GM12878 (cell line): Measurements from ENCODE around the gene ERC2. TPM values are rescaled to one million over a fixed set of nuclear protein-coding genes. Genes with fewer than 3 reads are reported as not detected.

Experiments used
- ATAC-seq: fragments of 200-7000 bp; cut with Tn5 transposase; 3 replicates; pipeline ENCODE4 v1.9.1; 2020; ENCODE audit warnings: mild to moderate bottlenecking, moderate library complexity
- BruUV-seq: library from RNA; stranded (reverse); fragments of 400-500 nt; replicated peaks from 2 replicates; lab custom pipeline; 2021; lab: Mats Ljungman, UMichigan
- CTCF ChIA-PET: fragments of 300-600 bp; sonication (Branson Sonifier 250); formaldehyde crosslinking; extraction: SDS; loops from one replicate; lab custom pipeline; 2021; ENCODE audit warnings: inconsistent platforms; lab: Yijun Ruan, JAX
- POLR2A ChIA-PET: fragments of 350-600 bp; formaldehyde crosslinking; extraction: SDS; loops from one replicate; lab custom pipeline; 2021; ENCODE audit warnings: inconsistent platforms; lab: Charles Lee
- RAD21 ChIA-PET: fragments of 300-600 bp; sonication (Branson Sonifier 250); formaldehyde crosslinking; loops from one replicate; lab custom pipeline; 2023; ENCODE audit warnings: antibody characterized with exemption; ENCODE audit not compliant: unreplicated experiment; lab: Charles Lee
- SMC1A ChIA-PET: fragments of 300-600 bp; sonication (Branson Sonifier 250); formaldehyde crosslinking; loops from one replicate; lab custom pipeline; 2023; ENCODE audit not compliant: unreplicated experiment, uncharacterized antibody; lab: Charles Lee
- DNase-seq: peaks from one replicate; pipeline ENCODE4 v3.0.0-alpha.2; 2011; ENCODE audit warnings: low read depth, low spot score
- FAIRE-seq: peaks from 3 replicates; lab custom pipeline; 2011; peaks lifted over from hg19 to GRCh38; lab: Jason Lieb, UNC
- H2AFZ ChIP-seq: 2 replicates; pipeline ENCODE4 v1.6.0; 2011; ENCODE audit warnings: low read depth, low read length, control low read depth; ENCODE audit not compliant: control insufficient read depth
- H3K27ac ChIP-seq: 2 replicates; pipeline ENCODE4 v1.5.1; 2011; ENCODE audit warnings: control low read depth; ENCODE audit not compliant: control insufficient read depth, insufficient read depth
- H3K27me3 ChIP-seq, 2 experiments: replicated peaks in 1 of 2; 2 replicates each; pipeline versions ENCODE4 v1.6.0 to v1.6.1; 2011; ENCODE audit warnings: low read length in 1 of 2; ENCODE audit not compliant: control insufficient read depth in 2 of 2, insufficient read depth in 2 of 2
- H3K36me3 ChIP-seq, 2 experiments: 2 replicates each; pipeline ENCODE4 v1.5.1; 2011; ENCODE audit warnings: low read length in 1 of 2; ENCODE audit not compliant: control insufficient read depth in 2 of 2, insufficient read depth in 2 of 2
- H3K4me1 ChIP-seq: 2 replicates; pipeline ENCODE4 v1.6.1; 2011; ENCODE audit warnings: mild to moderate bottlenecking, low read length, moderate library complexity, mixed read lengths; ENCODE audit not compliant: control insufficient read depth, insufficient read depth
- H3K4me2 ChIP-seq: 2 replicates; pipeline ENCODE4 v1.6.0; 2011; ENCODE audit warnings: control low read depth; ENCODE audit not compliant: control insufficient read depth, insufficient read depth
- H3K4me3 ChIP-seq: fragments of 200-600 bp; sonication (generic); 2 replicates; pipeline ENCODE4 v1.5.1; 2016
- H3K79me2 ChIP-seq: 2 replicates; pipeline ENCODE4 v1.6.0; 2011; ENCODE audit warnings: low read length; ENCODE audit not compliant: control insufficient read depth, insufficient read depth
- H3K9ac ChIP-seq: 2 replicates; pipeline ENCODE4 v1.8.0; 2011; ENCODE audit warnings: low read length, control low read depth, mixed read lengths; ENCODE audit not compliant: control insufficient read depth, insufficient read depth
- H3K9me3 ChIP-seq: replicated peaks from 3 replicates; pipeline ENCODE4 v1.5.1; 2011; ENCODE audit warnings: mild to moderate bottlenecking, low read length; ENCODE audit not compliant: control insufficient read depth, insufficient read depth
- H4K20me1 ChIP-seq: 2 replicates; pipeline ENCODE4 v1.6.0; 2011; ENCODE audit not compliant: control insufficient read depth, insufficient read depth
- ASH2L ChIP-seq: fragments of 300-600, 200-600 bp; sonication (generic); IDR thresholded peaks from 2 replicates; pipeline ENCODE4 v1.6.1; 2017; ENCODE audit warnings: low read depth, mild to moderate bottlenecking, borderline replicate concordance
- CEBPB ChIP-seq, 2 experiments: fragments of 150-350 bp in 1 of 2; IDR thresholded peaks; 2 replicates each; pipeline ENCODE4 v1.6.1; 2012 to 2014; ENCODE audit warnings: low read depth in 2 of 2, low read length in 2 of 2, borderline replicate concordance in 1 of 2, inconsistent platforms in 1 of 2
- CHD1 ChIP-seq: IDR thresholded peaks from 2 replicates; pipeline ENCODE4 v1.6.1; 2012; ENCODE audit warnings: low read depth, low read length, improper control_type of control experiment
- CHD2 ChIP-seq: IDR thresholded peaks from 2 replicates; pipeline ENCODE4 v1.6.1; 2011; ENCODE audit warnings: low read depth, low read length, improper control_type of control experiment, borderline replicate concordance
- IKZF2 ChIP-seq, 2 experiments: fragments of 450-650 bp; IDR thresholded peaks; 2 replicates each; pipeline ENCODE4 v1.6.1; 2017; ENCODE audit warnings: mild to moderate bottlenecking in 2 of 2, moderate library complexity in 2 of 2
- MEF2B ChIP-seq: fragments of 450-650 bp; IDR thresholded peaks from 2 replicates; pipeline ENCODE4 v1.6.1; 2018; ENCODE audit warnings: mild to moderate bottlenecking, moderate library complexity; ENCODE audit not compliant: partially characterized antibody, poor library complexity, severe bottlenecking
- NFXL1 ChIP-seq: fragments of 450-650 bp; IDR thresholded peaks from 2 replicates; pipeline ENCODE4 v1.6.1; 2017; ENCODE audit warnings: antibody characterized with exemption, mild to moderate bottlenecking, borderline replicate concordance
- POLR2A ChIP-seq: IDR thresholded peaks from 2 replicates; pipeline ENCODE4 v1.6.1; 2011; ENCODE audit warnings: low read depth, mild to moderate bottlenecking, low read length
- POU2F2 ChIP-seq: IDR thresholded peaks from 3 replicates; pipeline ENCODE4 v1.6.1; 2011; ENCODE audit warnings: low read depth, mild to moderate bottlenecking, low read length, borderline replicate concordance
- SREBF2 ChIP-seq: IDR thresholded peaks from 2 replicates; pipeline ENCODE4 v1.6.1; 2012; ENCODE audit warnings: mild to moderate bottlenecking, low read length
- SUPT20H ChIP-seq: IDR thresholded peaks from 2 replicates; pipeline ENCODE4 v1.6.1; 2011; ENCODE audit warnings: low read depth, mild to moderate bottlenecking, low read length, moderate library complexity, borderline replicate concordance; ENCODE audit not compliant: control insufficient read depth
- TCF3 ChIP-seq: IDR thresholded peaks from 2 replicates; pipeline ENCODE4 v1.6.1; 2012; ENCODE audit warnings: low read depth, mild to moderate bottlenecking, low read length, borderline replicate concordance; ENCODE audit not compliant: insufficient read depth
- TCF7 ChIP-seq: IDR thresholded peaks from 2 replicates; pipeline ENCODE4 v1.6.1; 2014; ENCODE audit warnings: antibody characterized with exemption, borderline replicate concordance
- YBX1 ChIP-seq: fragments of 450-650 bp; IDR thresholded peaks from 2 replicates; pipeline ENCODE4 v1.6.1; 2016; ENCODE audit warnings: antibody characterized with exemption
- ZBTB33 ChIP-seq: fragments of 450-650 bp; IDR thresholded peaks from 2 replicates; pipeline ENCODE4 v1.6.1; 2017; ENCODE audit warnings: mild to moderate bottlenecking
- WGBS: methylation state at CpG from one replicate; pipeline ENCODE4 v1.1.6; 2016; ENCODE audit warnings: low lambda C conversion rate; ENCODE audit not compliant: insufficient replicate concordance, insufficient coverage; ENCODE audit errors: missing lambda C conversion rate; 5-methylcytosine and 5-hydroxymethylcytosine counted together
- in situ Hi-C: fragments of 300-500 bp; cut with MboI; formaldehyde crosslinking; loops from 9 replicates; pipeline ENCODE4 v1.14.3; 2018; ENCODE audit warnings: mixed read lengths
- intact Hi-C: fragments of 100-400 bp; cut with micrococcal nuclease; formaldehyde crosslinking; loops from one replicate; pipeline ENCODE4 v1.14.2; 2022; ENCODE audit not compliant: unreplicated experiment
- polyA plus RNA-seq, 11 experiments: library from polyadenylated mRNA; depleted of rRNA in 4 of 11; unstranded in 6 of 11; stranded (reverse) in 5 of 11; fragments of >200 nt; fragmentation: Nextera tagmentation in 4 of 11; fragmentation: Illumina TruSeq in 1 of 11; extraction: Ambion mirVana in 4 of 11; extraction: Trizol in 1 of 11; gene quantifications; 1 replicate in 1 of 11; 2 replicates in 10 of 11; pipeline versions ENCODE4 v1.2.1 to v1.2.3, GENCODE V29; 2011 to 2016; ENCODE audit warnings: inconsistent platforms in 2 of 11, missing spikeins in 2 of 11, low read depth in 1 of 11
- total RNA-seq, 4 experiments: library from RNA; depleted of rRNA in 3 of 4; stranded (reverse); fragments of >200 nt in 3 of 4; fragmentation: Illumina TruSeq in 1 of 4; extraction: Trizol in 1 of 4; gene quantifications; 2 replicates each; pipeline versions ENCODE4 v1.2.1 to v1.2.3, GENCODE V29; 2013 to 2021

ERC2 gene
- total and polyA plus RNA-seq, 10 of the 15 experiments (the other 5 are each of a cell fraction or from before 2014, with no cell fraction given), result 0.06 to 1.4 (median 0.12) TPM; not detected in 3

- FAIRE-seq (no peak), ATAC-seq (no peak), DNase-seq (no peak)
- H3K4me3 ChIP-seq, result no peak overlapping the region
- no TSS peak for BruUV-seq
- H3K27ac ChIP-seq, result no peak overlapping the region
- H3K9ac ChIP-seq, result no peak overlapping the region
- SMC1A ChIA-PET, result interaction anchor here (0.6 to 1.5 kb wide), 2 partner anchors 22 to 67 kb away, joined by 3 read pairs; no protein-coding TSS in a partner anchor
- TF ChIP-seq TCF3 (no peak), ZBTB33 (no peak), CHD2 (no peak), SREBF2 (no peak), NFXL1 (no peak), YBX1 (no peak), POU2F2 (no peak), MEF2B (no peak), SUPT20H (no peak), POLR2A (no peak), TCF7 (no peak), CHD1 (no peak), ASH2L (no peak), CEBPB (IDR thresholded peaks at IDR 0.05; ENCODE audit: borderline replicate concordance in 1 of 2, low read depth in 2 of 2, low read length in 2 of 2) (no peak), IKZF2 (IDR thresholded peaks at IDR 0.05) (no peak)
- CTCF ChIA-PET, result no interaction called here
- H3K4me2 ChIP-seq, result no peak overlapping the region
- H3K27me3 ChIP-seq, result no peaks in the 10 kb centered on the region
- in situ Hi-C loops (no loop called here), intact Hi-C loops (no loop called here)
- no peak overlapping the region for H2AFZ ChIP-seq
- WGBS, result 14% methylated on average over 2 of the region's 2 CpGs
- no peaks in the 10 kb centered on the region for H3K79me2 ChIP-seq
- H4K20me1 ChIP-seq, result no peaks in the 10 kb centered on the region
- POLR2A ChIA-PET, result no interaction called here
- RAD21 ChIA-PET, result interaction anchor here (0.6 kb wide), 1 partner anchor 301 kb away, joined by 3 read pairs; no protein-coding TSS in a partner anchor
- H3K9me3 ChIP-seq, result no peaks in the 10 kb centered on the region
- H3K4me1 ChIP-seq, result no peaks in the 10 kb centered on the region
- H3K36me3 ChIP-seq, result no peaks in the 10 kb centered on the region
These were observed 444.7 kb downstream of the ERC2 start for GRCh38 chr3:56023546-56023945.
